CD4-positive, alpha-beta T cell treated with Interleukin-6 at 100 ng/mL for 8 hours (primary cell): ENCODE measurements around the gene EIF4E.
"Not testable (repeated sequence)": the region's sequence is repeated elsewhere in the genome, so short reads cannot be mapped to it uniquely, and the experiment has no call there.

Source experiments
- DNase-seq: peaks from one replicate; pipeline ENCODE4 v3.0.0-alpha.2; 2020; ENCODE audit warnings: mixed read lengths, low spot score

Gene EIF4E

GRCh38 chr4:98879515-98879914 lies 49.4 kb downstream of the EIF4E start:
- no peak for DNase-seq

DNA sequence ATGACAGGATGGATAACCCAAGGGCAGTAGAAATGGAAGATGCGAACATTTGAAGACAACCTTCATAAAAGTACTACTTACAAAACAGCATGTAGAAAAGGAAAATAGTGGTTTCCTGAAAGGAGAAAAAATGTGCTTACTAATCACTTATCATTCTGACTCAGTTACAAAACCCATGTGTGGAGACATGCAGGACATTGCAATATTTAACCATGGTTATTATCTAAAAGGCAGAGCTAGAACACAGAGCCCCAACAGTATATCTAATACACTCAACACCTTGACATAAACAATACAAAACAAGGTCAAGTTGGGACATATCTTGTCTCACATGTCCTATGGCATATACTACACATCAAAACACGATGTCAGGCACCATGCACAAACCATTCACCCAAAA lies 55.9 kb downstream of the EIF4E start:
- DNase-seq = no peak

- DNase-seq = not testable (repeated sequence)
Measured at GRCh38 chr4:98872120-98872906, 56.6 kb downstream of the EIF4E start.

- no peak for DNase-seq
Measured at GRCh38 chr4:98867648-98868047, 61.3 kb downstream of the EIF4E start.

GRCh38 chr4:98865059-98865458 lies 63.9 kb downstream of the EIF4E start:
- no peak for DNase-seq

DNA sequence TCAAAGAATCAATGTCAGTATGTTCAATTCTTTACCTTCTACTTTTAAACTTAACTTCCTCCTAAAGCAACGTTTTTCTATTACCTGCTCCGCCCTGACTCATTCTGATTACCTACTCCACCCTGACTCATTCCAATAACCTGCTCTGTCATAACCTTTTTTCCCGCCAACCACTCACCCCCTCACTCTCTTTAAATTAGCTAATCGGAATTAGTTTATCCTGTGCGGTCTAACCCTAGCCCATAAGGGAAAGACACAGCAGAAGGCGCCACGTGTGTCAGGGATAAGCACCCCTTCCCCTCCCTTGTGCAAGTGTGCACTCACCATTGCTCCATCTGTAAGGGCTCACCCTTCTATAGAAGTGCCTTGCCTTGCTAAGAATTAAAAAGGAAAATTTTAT lies 64.4 kb downstream of the EIF4E start:
- DNase-seq = no peak

DNA sequence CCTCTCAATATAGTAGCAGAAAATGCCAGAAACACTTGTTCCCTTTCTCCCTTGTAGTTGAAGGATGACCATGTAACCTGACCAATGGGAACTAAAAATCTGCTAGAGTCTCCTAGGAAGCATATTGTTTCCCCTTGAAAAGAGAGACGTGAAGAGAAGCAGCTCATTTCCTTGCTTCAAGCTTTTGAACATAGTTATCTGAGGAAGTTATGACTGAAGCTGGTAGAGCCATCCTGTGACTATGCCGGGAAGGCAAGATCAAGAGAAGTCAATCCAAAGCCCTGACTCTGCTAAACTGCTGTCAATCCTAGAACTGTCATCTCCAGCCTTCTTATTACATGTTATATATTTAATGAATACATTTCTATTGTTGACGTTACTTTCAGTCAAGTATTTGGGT lies 66.6 kb downstream of the EIF4E start:
- DNase-seq = no peak

GRCh38 chr4:98861100-98861884 lies 67.6 kb downstream of the EIF4E start:
- no peak for DNase-seq

GRCh38 chr4:98851806-98852205 lies 77.1 kb downstream of the EIF4E start:
- DNase-seq = no peak

DNA sequence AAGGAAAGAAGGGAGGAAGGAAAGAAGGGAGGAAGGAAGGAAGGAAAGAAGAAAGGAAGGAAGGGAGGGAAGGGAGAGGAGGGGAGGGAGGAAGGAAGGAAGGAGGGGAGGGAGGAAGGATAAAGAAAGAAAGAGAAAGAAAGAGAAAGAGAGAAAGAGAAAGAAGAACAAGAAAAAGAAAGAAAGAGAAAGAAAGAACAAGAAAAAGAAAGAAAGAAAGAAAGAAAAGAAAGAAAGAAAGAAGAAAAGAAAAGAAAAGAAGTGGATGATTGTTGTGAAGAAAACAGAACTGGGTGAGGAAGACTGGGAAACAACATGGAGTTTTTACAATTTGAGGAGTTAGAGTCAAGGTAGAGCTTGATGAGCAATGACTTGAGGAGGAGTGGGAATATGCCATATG lies 78.0 kb downstream of the EIF4E start:
- no peak for DNase-seq

DNA sequence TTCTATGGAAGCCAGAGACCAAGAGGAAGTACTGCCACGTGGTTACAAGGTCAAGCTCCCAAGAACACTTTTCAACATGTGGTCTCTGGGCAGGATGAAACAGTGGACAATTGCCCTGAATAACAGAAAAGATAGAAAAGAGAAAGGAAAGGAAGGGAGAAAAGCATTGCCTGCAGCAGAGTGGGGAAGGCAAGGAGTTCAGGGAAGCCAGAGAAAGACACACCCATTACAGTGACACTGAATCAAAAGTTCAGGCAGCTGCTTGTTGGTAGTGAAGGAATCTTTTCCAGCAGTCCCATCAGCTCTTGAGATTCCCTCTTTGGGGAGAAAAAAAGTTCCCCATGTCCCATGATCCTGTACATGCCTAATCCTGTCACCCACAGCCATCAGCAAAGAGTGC lies 80.5 kb downstream of the EIF4E start:
- no peak for DNase-seq

GRCh38 chr4:98845960-98846359 lies 83.0 kb downstream of the EIF4E start:
- DNase-seq = no peak

DNA sequence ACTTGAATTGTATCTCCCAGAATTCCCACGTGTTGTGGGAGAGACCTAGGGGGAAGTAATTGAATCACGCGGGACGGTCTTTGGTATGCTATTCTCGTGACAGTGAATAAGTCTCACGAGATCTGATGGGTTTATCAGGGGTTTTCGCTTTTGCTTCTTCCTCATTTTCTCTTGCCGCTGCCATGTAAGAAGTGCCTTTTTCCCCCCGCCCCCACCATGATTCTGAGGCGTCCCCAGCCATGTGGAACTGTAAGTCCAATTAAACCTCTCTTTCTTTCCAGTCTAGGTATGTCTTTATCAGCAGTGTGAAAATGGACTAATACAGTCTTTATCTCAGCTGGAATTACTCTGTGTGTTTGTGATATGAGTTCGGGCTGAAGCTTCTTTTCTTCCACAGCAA lies 86.0 kb downstream of the EIF4E start:
- DNase-seq = not testable (repeated sequence)

GRCh38 chr4:98838977-98839618 lies 89.8 kb downstream of the EIF4E start:
- no peak for DNase-seq

DNA sequence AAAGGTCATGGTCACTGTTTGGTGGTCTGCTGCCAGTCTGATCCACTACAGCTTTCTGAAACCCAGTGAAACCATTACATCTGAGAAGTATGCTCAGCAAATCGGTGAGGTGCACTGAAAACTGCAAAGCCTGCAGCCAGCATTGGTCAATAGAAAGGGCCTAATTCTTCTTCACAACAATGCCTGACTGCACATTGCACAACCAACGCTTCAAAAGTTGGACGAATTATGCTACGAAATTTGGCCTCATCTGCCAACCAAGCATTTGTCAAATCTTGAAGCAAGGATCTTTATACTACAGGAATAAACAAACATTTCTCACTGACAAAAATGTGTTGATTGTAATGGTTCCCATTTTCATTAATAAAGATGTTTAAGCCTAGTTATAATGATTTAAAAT lies 90.4 kb downstream of the EIF4E start:
- DNase-seq = no peak

DNA sequence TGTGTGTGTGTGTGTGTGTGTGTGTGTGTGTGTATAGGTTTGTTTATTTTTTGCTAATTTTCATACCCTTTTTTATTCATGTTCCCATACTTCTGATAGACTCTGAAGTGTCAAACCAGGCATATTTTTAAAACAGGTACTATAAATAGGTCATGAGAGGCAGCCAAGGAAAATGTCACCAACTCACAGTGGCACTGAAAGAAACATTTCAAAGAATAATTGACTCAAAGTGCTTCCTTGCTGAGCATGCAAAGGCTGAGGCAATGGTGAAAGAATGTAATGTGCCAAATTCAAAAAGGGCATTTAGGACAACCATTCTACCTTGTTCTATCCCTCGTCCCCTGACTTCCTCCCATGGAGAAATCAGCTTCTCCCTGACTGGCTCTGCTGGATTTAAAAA lies 95.5 kb downstream of the EIF4E start:
- no peak for DNase-seq

DNA sequence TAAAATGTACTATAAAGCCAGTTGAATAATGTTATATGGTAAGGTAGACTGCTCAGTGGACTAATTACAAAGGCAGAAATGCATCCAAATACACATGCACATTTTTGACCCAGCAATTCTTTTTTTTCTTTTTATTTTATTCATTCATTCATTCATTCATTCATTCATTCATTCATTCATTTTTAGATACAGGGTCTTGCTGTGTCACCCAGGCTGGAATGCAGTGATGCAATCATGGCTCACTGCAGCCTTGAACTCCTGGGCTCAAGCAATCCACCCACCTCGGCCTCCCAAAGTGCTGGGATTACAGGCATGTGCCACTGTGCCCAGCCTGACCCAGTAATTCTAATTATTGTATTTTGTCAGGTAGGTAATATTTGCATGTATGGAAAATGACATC lies 97.9 kb downstream of the EIF4E start:
- DNase-seq = not testable (repeated sequence)
